ENCODE data around the gene UQCR11.

UQCR11 gene

DNA sequence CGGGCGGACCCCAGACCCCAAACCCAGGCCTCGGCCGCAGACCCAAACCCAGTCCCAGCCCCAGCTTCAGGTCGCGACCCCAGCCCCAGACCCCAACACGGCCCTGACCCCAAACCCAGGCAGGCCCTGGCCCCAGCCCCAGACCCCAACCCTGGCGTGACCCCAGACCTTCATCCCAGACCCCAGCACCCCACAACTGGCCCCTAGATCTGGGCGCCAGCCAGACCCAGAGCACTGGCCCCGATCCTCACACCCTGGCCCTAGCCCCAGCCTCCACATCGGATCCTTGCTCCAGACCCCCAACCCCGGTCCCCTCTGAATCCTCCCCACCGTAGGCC, 20.1 kb downstream of the UQCR11 start:
- no peak for DNase-seq

- DNase-seq: no peak
Measured at GRCh38 chr19:1584500-1585242, 20.6 kb downstream of the UQCR11 start.

DNA sequence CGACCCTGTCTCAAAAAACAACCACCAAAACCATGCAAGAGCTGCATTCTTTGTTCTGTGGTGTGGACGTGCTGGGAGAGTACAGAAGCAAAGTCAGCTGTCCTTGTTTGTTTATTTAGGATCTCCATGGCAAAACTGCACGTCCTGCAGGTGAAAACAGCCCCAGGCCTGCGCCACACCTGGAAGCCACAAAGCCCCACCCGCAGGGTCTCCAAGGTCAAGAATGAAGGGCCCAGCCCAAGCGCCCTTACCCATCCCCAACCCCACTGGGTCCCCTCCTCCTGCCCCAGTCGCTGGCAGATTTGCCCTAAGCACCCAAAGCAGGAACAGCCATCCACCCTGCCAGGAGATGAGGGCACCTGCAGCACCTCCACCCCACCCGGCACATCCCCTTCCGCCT, 23.1 kb downstream of the UQCR11 start:
- DNase-seq: no peak

DNA sequence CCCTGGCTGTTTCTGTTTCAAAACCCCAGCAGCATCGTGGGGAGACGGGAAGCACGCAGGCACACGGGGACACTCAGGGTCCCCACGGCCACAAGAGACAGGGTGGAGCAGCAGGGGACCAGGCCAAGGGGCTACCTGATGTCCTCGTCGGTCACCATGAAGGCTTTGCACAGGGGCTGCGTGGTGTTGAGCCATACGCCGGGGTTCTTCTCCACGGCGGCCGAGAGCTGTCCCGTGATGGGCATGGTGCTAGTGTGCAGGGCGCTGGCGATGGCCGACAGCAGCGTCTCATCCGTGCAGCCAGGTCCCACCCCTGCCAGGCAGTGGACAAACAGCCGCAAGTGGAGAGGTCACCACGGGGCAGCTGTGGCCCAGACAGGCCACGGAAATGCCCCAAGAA, 24.3 kb downstream of the UQCR11 start:
- no peak for DNase-seq

DNA sequence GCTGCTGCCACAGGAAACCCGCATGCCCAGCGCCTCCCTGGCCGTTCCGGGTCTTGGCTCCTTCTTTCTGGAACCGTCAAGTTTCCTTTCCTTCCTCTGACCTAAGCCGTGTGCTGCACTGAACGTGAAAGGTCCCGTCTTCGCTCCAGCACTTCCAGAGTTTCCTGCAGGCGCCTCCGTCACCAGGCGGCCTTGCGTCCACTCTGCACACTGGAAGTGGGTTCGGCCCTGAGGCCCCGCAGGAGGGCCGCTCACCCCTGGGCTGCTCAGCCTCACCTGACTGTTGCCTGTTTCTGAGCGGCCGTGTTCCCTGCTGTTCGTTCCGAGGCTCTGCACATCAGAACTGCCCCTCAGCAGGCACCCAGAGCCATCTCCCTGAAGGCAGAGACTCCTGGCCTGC, 24.9 kb downstream of the UQCR11 start:
- DNase-seq: no peak

DNA sequence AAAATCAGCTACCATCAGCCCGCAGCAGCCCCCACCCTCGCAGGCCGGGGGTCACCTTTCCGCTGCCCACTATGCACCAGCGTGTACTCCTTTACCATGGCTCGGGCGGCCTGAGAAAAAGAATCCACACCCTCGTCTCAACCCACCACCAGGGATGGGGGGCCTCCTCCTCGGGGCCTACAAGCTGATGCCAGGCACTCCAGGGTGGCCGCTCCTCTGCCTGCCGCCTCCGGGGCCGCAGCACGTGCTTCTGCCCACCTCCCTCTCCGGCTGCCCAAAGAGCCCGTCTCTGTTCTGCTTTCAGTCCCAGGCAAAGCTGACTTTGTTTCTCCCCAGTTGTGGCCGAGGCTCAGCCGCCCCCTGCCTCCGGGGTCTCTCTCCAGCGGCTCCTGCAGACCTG, 26.0 kb downstream of the UQCR11 start:
- no peak for DNase-seq

- no peak for DNase-seq
Measured at GRCh38 chr19:1577929-1578618, 27.2 kb downstream of the UQCR11 start.

GRCh38 chr19:1577090-1577928, 28.0 kb downstream of the UQCR11 start:
- DNase-seq: no peak

GRCh38 chr19:1576242-1577089, 28.8 kb downstream of the UQCR11 start:
- DNase-seq: no peak

GRCh38 chr19:1575323-1576241, 29.7 kb downstream of the UQCR11 start:
- no peak for DNase-seq

- no peak for DNase-seq
Measured at GRCh38 chr19:1574354-1575136, 30.7 kb downstream of the UQCR11 start.

- DNase-seq: no peak
Measured at GRCh38 chr19:1572795-1573194, 32.5 kb downstream of the UQCR11 start.

DNA sequence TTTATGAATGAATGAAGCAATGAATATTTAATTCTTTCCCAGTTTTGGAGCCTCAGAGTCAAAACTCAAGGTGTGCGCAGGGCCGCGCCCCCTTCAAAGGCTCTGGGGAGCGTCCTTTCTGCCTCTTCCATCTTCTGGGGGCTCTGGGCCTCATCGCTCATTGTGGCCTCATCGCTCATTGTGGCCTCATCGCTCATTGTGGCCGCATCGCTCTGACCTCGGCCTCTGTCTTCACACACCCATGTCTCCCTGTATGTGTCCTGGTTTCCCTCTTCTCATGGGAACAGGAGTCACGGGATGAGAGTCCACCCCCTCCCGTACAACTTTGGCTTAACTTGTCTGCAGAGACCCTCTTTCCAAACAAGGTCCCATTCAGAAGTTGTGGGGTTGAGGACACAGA, 33.9 kb downstream of the UQCR11 start:
- DNase-seq: no peak

GRCh38 chr19:1570836-1571235, 34.4 kb downstream of the UQCR11 start:
- no peak for DNase-seq

- no peak for DNase-seq
Measured at GRCh38 chr19:1569997-1570396, 35.3 kb downstream of the UQCR11 start.

DNA sequence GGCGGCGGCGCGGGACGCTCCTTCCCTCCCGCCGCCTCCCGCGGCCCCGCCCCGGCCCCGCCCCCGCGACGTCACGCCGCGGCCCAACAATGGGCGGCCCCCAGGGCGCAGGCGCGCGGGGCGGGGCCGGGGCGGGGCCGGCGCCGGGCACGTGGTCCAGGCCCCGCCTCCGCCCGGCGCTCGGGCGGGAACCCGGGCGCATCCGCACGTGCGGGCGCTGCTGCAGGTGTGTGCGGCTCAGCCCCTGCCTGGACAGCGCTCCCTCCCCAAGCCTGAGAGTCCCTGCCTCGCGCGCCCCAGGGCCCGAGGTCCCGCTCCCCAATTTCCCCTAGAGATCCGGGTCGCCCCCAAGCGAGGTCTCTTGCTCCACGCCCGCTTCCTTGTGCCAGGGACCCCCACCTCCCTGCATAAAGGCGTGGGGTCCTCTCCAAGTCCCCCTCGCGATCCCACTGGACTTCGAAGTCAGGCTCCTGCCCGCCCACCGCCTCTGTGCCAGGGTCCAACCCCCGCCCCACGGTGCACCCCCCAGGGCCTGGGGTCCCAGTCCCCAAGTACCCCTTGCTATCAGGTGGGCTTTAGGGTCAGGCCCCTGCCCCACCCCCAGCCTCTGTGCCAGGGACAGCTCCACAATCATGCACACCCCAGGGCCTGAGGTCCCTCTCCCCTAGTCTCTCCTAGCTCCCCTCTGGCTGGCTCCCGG, 36.8 kb downstream of the UQCR11 start, which contains the start of gene MEX3D:
Gene MEX3D (minus strand): TSS at position 6 of the 700 bp plus-strand sequence. CDS start 267 bp downstream, outside the sequence.
- DNase-seq: peak; percentile 95

DNA sequence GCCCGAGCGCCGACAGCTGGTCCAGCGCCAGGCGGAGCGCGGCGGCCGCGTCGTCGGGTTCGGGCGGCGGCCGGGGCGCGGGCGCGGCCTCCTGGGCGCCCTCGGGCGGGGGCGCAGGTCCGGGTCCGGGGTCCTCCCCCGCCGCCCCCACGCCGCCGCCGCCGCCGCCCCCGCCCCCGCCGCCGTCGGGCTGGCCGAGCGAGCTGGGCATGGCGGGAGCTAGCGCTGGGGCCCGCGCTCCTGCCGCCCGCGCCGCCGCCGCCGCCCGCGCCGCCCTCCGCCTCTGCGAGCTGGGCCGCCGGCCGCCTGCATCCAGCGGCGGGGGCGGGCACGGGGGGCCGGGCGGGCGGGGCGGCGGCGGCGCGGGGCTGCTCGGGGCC, 37.4 kb downstream of the UQCR11 start:
- no peak for DNase-seq

GRCh38 chr19:1567116-1567847, 38.0 kb downstream of the UQCR11 start:
- DNase-seq: no peak

GRCh38 chr19:1566392-1567115, 38.7 kb downstream of the UQCR11 start:
- DNase-seq: no peak
